HG03196 (cell line): ENCODE results near the gene ABHD4.
"Not testable (repeated sequence)": the region's sequence is repeated elsewhere in the genome, so short reads cannot be mapped to it uniquely, and the experiment has no call there.

Experiments used
- ATAC-seq: cut with Tn5 transposase; IDR thresholded peaks from one replicate; pipeline ENCODE4 v1.9.1; 2021; ENCODE audit not compliant: unreplicated experiment

Gene ABHD4

GRCh38 chr14:22588526-22589095, 9.5 kb upstream of the ABHD4 start:
- peak; percentile 4 for ATAC-seq

- ATAC-seq: peak; percentile 93
Measured at GRCh38 chr14:22589096-22589839, 8.8 kb upstream of the ABHD4 start, which contains the start of gene DAD1. Gene DAD1, minus strand, starts transcription at chr14:22589224. Its CDS starts 67 bp downstream, at chr14:22589157.

DNA sequence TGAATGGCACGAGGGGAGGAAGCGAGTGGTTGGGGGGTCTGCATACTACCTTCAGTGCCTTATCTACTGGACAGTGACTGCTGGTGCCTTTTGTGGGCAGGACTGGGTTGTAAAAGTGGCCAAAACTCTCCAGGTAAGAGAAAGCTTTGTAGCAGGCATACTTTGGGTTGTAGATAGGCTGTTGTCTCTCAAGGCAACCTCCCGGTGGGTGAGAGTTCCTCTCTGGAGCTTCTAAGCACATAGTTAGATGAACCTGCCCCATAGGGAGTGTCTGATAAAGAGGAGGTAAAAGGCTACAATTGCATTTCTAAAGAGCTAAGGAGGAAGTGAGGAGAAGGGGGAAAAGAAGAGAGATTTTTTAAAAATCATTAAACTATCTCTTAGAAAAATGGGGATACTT, 4.9 kb upstream of the ABHD4 start:
- ATAC-seq: no peak

- no peak for ATAC-seq
Measured at GRCh38 chr14:22593601-22594000, 4.5 kb upstream of the ABHD4 start.

DNA sequence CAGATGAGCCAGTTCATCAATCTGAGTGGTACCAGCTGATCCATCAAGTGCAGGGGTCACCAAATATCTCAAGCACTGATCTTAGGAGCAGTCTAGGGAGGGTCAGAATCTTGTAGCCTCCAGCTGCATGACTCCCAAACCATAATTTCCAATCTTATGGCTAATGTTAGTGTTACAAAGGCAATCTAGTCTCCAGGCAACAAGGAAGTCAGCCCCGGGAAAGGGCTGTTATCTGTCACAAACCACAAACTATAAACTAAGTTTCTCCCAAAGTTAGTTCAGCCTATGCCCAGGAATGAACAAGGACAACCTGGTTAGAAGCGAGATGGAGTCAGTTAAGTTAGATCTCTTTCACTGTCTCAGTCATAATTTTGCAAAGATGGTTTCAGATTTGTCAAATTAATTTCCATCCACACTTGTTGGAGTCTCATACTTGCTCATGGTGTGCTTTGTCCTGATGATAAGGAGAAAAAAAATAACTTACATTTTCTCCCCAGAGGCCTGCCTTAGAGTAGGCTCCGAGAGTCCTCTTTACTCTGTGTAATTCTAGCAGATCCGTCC, 3.9 kb upstream of the ABHD4 start:
- ATAC-seq: no peak

DNA sequence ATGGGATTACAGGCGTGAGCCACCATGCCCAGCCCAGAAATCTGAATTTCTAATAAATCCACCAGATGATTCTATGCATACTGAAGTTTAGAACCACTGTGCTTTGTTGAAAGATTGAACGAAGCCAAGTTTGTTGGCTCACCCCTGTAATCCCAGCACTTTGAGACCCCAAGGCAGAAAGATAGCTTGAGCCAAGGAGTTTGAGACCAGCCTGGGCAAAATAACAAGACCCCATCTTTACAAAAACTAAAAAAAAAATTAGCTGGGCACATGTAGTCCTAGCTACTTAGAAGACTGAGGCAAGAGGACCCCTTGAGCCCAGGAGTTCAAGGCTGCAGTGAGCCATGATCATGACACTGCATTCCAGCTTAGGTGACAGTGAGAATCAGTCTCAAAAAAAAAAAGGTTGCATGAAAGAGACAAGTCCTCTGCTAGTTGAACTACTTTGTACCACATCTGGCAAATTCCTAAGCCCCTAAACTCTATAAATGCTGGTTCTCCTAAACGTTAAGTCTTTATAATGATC, 1.7 kb upstream of the ABHD4 start:
- ATAC-seq: no peak

GRCh38 chr14:22597265-22597664, 835 bp upstream of the ABHD4 start:
- no peak for ATAC-seq

DNA sequence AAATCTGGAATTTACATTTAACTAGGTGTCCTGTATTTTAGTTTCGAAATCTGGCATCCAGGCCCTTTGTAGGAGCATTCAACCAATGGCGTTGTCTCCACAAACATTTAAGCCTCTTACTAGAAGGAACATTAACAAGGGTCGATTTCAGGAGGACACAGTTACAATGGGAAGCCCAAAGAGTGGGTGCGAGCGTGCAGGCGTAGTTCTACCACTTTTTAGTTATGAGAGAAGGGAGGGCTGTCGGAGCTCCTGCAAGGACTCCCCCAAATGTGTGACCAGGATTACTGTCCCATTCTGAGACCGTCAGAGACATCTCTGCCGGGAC, 365 bp upstream of the ABHD4 start:
- no peak for ATAC-seq

GRCh38 chr14:22598896-22599244, 770 bp downstream of the ABHD4 start:
- ATAC-seq: no peak

DNA sequence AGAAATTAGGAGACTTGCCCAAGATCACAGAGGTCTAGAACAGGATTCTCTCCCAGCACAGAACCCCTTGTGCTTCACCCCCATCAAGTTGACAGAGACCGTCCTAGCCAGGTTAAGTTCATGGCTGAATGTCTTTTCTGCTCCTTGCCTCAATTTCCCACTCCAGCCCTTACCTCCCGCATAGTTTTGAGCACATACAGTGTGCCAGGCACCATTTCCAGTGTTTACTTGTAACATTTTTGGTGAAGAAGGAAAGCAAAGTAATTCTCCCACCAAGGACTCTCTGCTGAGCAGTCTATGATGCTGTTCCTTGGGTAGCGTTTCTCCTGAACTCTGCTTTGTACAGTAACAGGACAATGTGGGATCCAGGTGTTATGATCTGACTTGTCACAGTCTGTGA, 1.2 kb downstream of the ABHD4 start:
- ATAC-seq: no peak

- no peak for ATAC-seq
Measured at GRCh38 chr14:22600027-22600426, 1.9 kb downstream of the ABHD4 start.

DNA sequence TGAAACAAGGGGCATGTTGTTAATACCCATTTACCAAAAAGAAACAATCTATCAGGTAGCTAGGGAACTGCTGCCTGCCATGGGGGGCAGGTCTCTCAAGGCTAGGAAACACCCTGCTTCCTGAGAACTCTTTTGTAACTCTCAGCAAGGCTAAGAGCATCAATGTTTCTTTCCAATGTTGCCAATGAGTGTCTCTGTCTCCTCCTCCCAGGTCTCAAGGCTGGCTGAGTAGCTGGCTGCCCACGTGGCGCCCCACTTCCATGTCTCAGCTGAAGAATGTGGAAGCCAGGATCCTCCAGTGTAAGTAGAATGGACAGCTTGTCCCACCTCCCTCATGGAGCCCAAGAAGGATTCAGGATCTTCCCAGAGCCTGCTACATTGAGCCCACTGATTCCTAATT, 3.4 kb downstream of the ABHD4 start:
- no peak for ATAC-seq

DNA sequence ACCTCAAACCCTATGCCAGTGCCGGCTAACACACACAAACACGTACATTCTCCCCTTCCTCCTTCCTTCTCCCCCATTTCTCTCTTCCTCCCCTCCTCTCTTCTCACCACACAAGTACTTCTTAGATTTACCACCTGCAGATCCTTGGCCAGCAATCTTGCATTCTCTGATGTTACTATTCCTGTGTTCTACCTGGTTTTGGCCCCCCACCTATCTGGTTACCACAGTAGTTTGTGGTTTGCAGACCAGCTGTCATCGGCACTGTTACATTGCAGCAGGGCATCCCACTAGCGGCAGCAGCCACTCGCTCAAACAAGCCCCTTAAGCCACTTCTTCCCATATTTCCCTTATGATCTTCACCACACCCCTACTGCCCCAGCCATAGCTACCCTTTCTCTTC, 3.9 kb downstream of the ABHD4 start:
- no peak for ATAC-seq

GRCh38 chr14:22602862-22603261, 4.8 kb downstream of the ABHD4 start:
- ATAC-seq: no peak

- no peak for ATAC-seq
Measured at GRCh38 chr14:22606380-22606779, 8.3 kb downstream of the ABHD4 start.

DNA sequence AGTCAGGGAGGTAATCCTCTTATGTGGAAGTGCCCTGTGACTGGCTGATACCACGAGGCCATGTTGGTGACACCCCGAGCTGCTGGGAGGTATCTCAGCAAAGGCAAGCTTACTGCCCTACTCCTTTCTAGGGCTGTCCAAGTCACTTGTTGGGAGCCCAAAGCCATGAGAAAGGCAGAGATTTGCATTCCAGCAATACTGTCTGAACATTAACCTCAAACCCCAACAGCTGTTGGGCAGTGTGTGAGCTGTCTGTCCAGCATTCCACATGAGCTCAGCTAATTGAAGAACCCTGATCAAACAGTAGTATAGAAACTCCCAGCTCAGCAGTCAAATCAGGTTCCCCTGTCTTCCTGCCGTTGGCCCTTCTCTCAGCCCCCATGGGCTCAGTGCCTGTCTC, 9.2 kb downstream of the ABHD4 start:
- ATAC-seq: no peak

DNA sequence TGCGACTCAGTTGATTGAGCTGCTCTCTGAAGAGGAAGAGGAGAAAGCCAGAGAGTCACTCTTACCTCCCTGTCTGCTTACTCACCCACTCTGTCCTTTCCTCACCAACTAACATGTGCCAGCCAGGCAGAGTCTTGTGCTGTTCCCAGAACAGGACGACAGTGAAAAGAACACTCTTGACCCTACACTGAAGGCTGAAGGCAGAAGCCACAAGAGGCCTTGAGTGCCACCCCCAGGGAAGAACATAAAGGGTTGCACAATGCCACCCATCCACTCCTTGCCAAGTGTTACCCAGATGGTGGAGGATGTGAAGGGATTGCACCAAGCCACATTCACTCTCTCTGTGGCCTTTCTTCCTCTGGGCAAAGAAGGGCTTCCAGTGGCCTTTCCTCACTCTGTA, 12.8 kb downstream of the ABHD4 start:
- ATAC-seq: no peak

- no peak for ATAC-seq
Measured at GRCh38 chr14:22613106-22613695, 15.1 kb downstream of the ABHD4 start.

GRCh38 chr14:22613736-22614239, 15.7 kb downstream of the ABHD4 start:
- ATAC-seq: no peak

GRCh38 chr14:22614240-22614799, 16.2 kb downstream of the ABHD4 start:
- no peak for ATAC-seq

GRCh38 chr14:22615765-22616164, 17.7 kb downstream of the ABHD4 start:
- not testable (repeated sequence) for ATAC-seq

DNA sequence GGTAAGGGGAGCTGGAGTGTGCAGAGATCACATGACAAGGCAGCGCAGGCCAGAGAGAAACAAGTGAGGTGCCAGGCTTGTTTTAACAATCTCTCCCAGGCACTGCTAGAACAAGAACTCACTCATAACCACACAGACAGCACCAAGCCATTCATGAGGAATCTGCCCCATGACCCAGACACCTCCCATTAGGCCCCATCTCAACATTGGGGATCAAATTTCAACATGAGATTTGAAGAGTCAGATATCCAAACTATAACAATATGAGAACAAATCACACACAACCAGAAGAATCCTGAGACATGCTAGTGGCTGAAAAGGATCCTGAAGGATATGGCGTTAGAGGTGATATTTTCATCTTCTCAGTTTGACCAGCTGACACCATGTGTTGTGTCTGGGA, 24.2 kb downstream of the ABHD4 start:
- ATAC-seq: no peak
